Stimulated activated CD4-positive, alpha-beta T cell treated with anti-CD3 and anti-CD28 coated beads, TNF-alpha, amount 100 ng/mL, for 48 hours (primary cell): ENCODE data around the gene CHD1L.
"Not testable (repeated sequence)": the region's sequence is repeated elsewhere in the genome, so short reads cannot be mapped to it uniquely, and the experiment has no call there.

Experiments
- DNase-seq, 3 donors: peaks; one replicate each; pipeline ENCODE4 v3.0.0-alpha.2; 2020; ENCODE audit warnings: low read depth in 3 of 3

The CHD1L gene

GRCh38 chr1:147267711-147268110 is 25.2 kb downstream of the CHD1L start:
- DNase-seq, result no peak

GRCh38 chr1:147270721-147271120 is 28.2 kb downstream of the CHD1L start:
- no peak for DNase-seq

GRCh38 chr1:147272042-147272441 is 29.6 kb downstream of the CHD1L start:
- no peak for DNase-seq

GRCh38 chr1:147273409-147274336 is 31.2 kb downstream of the CHD1L start:
- DNase-seq, result no peak

- DNase-seq, result no peak
These were observed 39.5 kb downstream of the CHD1L start for GRCh38 chr1:147281950-147282349.

- no peak for DNase-seq
These were observed 40.5 kb downstream of the CHD1L start for GRCh38 chr1:147283011-147283410.

- no peak for DNase-seq
These were observed 44.8 kb downstream of the CHD1L start for GRCh38 chr1:147287133-147287865.

GRCh38 chr1:147292012-147292411 is 49.5 kb downstream of the CHD1L start:
- no peak for DNase-seq

GRCh38 chr1:147292631-147293251 is 50.3 kb downstream of the CHD1L start:
- no peak for DNase-seq

- no peak for DNase-seq
These were observed 55.0 kb downstream of the CHD1L start for GRCh38 chr1:147297438-147297837.

GRCh38 chr1:147305803-147306202 is 63.3 kb downstream of the CHD1L start:
- DNase-seq, result not testable (repeated sequence)

GRCh38 chr1:147316968-147317367 is 74.5 kb downstream of the CHD1L start:
- no peak for DNase-seq

GRCh38 chr1:147326933-147327687 is 84.6 kb downstream of the CHD1L start:
- DNase-seq, result not testable (repeated sequence)

GRCh38 chr1:147334292-147334691 is 91.8 kb downstream of the CHD1L start:
- no peak for DNase-seq

- DNase-seq, result no peak
These were observed 93.8 kb downstream of the CHD1L start for GRCh38 chr1:147336291-147336690.

- no peak for DNase-seq
These were observed 94.7 kb downstream of the CHD1L start for GRCh38 chr1:147337040-147337630.

- DNase-seq, result no peak
These were observed 96.1 kb downstream of the CHD1L start for GRCh38 chr1:147338571-147338970.

GRCh38 chr1:147341246-147341645 is 98.8 kb downstream of the CHD1L start:
- no peak for DNase-seq
